Hepatocyte (in vitro differentiated cells): ENCODE results near the gene AXIN1.
A peak's percentile ranks its signal among the peaks of the same experiment; 100 is the strongest.

Experiments
- CTCF ChIP-seq: fragments of 200-600 bp; sonication (generic); IDR thresholded peaks from 2 replicates; pipeline ENCODE4 v1.5.1; 2016; ENCODE audit warnings: antibody characterized with exemption, mild to moderate bottlenecking; ENCODE audit not compliant: poor library complexity
- EZH2 ChIP-seq: fragments of 200-600 bp; sonication (generic); IDR thresholded peaks from 2 replicates; pipeline ENCODE4 v1.6.1; 2016; ENCODE audit warnings: antibody characterized with exemption, mild to moderate bottlenecking, borderline replicate concordance
- EZH2phosphoT487 ChIP-seq: fragments of 200-600 bp; sonication (generic); IDR thresholded peaks from one replicate; pipeline ENCODE4 v1.6.1; 2018; ENCODE audit warnings: antibody characterized with exemption, mild to moderate bottlenecking, low read depth, moderate library complexity; ENCODE audit not compliant: unreplicated experiment, severe bottlenecking

- TF ChIP-seq CTCF (peak; percentile 48), EZH2 (no peak), EZH2phosphoT487 (no peak)
Measured at GRCh38 chr16:391885-392335, 39.4 kb upstream of the AXIN1 start.
